NCI-H748 treated with DMSO at 0.1 percent for 48 hours (cell line): ENCODE measurements around the gene CASS4.
"Not testable (repeated sequence)": the region's sequence is repeated elsewhere in the genome, so short reads cannot be mapped to it uniquely, and the experiment has no call there.

ENCODE experiments used
- DNase-seq: peaks from one replicate; lab custom pipeline; 2025; lab: John Stamatoyannopoulos, UW

The CASS4 gene

GRCh38 chr20:56392881-56393482 lies 19.1 kb upstream of the CASS4 start:
- DNase-seq = no peak

- DNase-seq = no peak
Observed at GRCh38 chr20:56393653-56394052, 18.4 kb upstream of the CASS4 start.

- no peak for DNase-seq
Observed at GRCh38 chr20:56395166-56395565, 16.9 kb upstream of the CASS4 start.

- DNase-seq = no peak
Observed at GRCh38 chr20:56400001-56400640, 11.9 kb upstream of the CASS4 start.

GRCh38 chr20:56403465-56403864 lies 8.6 kb upstream of the CASS4 start:
- no peak for DNase-seq

GRCh38 chr20:56405356-56405755 lies 6.7 kb upstream of the CASS4 start:
- DNase-seq = not testable (repeated sequence)

GRCh38 chr20:56406910-56407309 lies 5.2 kb upstream of the CASS4 start:
- no peak for DNase-seq

GRCh38 chr20:56409521-56409920 lies 2.5 kb upstream of the CASS4 start:
- no peak for DNase-seq

- DNase-seq = no peak
Observed at GRCh38 chr20:56409956-56410355, 2.1 kb upstream of the CASS4 start.

- not testable (repeated sequence) for DNase-seq
Observed at GRCh38 chr20:56411287-56411686, 773 bp upstream of the CASS4 start.

- DNase-seq = no peak
Observed at GRCh38 chr20:56412473-56412790, 372 bp downstream of the CASS4 start.

GRCh38 chr20:56412949-56413348 lies 889 bp downstream of the CASS4 start:
- DNase-seq = no peak

- no peak for DNase-seq
Observed at GRCh38 chr20:56414842-56415765, 3.0 kb downstream of the CASS4 start.

GRCh38 chr20:56417402-56417801 lies 5.3 kb downstream of the CASS4 start:
- no peak for DNase-seq

GRCh38 chr20:56417911-56418310 lies 5.9 kb downstream of the CASS4 start:
- DNase-seq = no peak

GRCh38 chr20:56418385-56418861 lies 6.4 kb downstream of the CASS4 start:
- no peak for DNase-seq

- DNase-seq = no peak
Observed at GRCh38 chr20:56420028-56420427, 8.0 kb downstream of the CASS4 start.

GRCh38 chr20:56420940-56421688 lies 9.1 kb downstream of the CASS4 start:
- no peak for DNase-seq

- no peak for DNase-seq
Observed at GRCh38 chr20:56422076-56422823, 10.2 kb downstream of the CASS4 start.

- no peak for DNase-seq
Observed at GRCh38 chr20:56422824-56423189, 10.7 kb downstream of the CASS4 start.

- no peak for DNase-seq
Observed at GRCh38 chr20:56423211-56423610, 11.2 kb downstream of the CASS4 start.

GRCh38 chr20:56423886-56424285 lies 11.8 kb downstream of the CASS4 start:
- no peak for DNase-seq
